HG02870 (cell line): ENCODE measurements around the gene MORC4.
"Not testable (repeated sequence)": the region's sequence is repeated elsewhere in the genome, so short reads cannot be mapped to it uniquely, and the experiment has no call there.

Source experiments
- ATAC-seq: cut with Tn5 transposase; IDR thresholded peaks from one replicate; pipeline ENCODE4 v1.9.1; 2021; ENCODE audit warnings: mild to moderate bottlenecking, moderate library complexity; ENCODE audit not compliant: unreplicated experiment

Gene MORC4

GRCh38 chrX:107000013-107000515, at the start of gene MORC4:
MORC4 (minus strand) TSS chrX:107000212; CDS start chrX:106999969, 243 bp downstream.
- peak; percentile 81 for ATAC-seq

GRCh38 chrX:107047622-107048021, 47.6 kb upstream of the MORC4 start:
- no peak for ATAC-seq

- ATAC-seq: no peak
Observed at GRCh38 chrX:107029752-107030151, 29.7 kb upstream of the MORC4 start.

- no peak for ATAC-seq
Observed at GRCh38 chrX:107025545-107025944, 25.5 kb upstream of the MORC4 start.

- ATAC-seq: no peak
Observed at GRCh38 chrX:107014936-107015335, 14.9 kb upstream of the MORC4 start.

GRCh38 chrX:107008034-107008433, 8.0 kb upstream of the MORC4 start:
- no peak for ATAC-seq

GRCh38 chrX:106999002-106999975, 723 bp downstream of the MORC4 start:
- ATAC-seq: peak; percentile 38

GRCh38 chrX:106997611-106998010, 2.4 kb downstream of the MORC4 start:
- ATAC-seq: no peak

- no peak for ATAC-seq
Observed at GRCh38 chrX:106995678-106996077, 4.3 kb downstream of the MORC4 start.

GRCh38 chrX:106987488-106987887, 12.5 kb downstream of the MORC4 start:
- no peak for ATAC-seq

- no peak for ATAC-seq
Observed at GRCh38 chrX:106980952-106981626, 18.9 kb downstream of the MORC4 start.

- no peak for ATAC-seq
Observed at GRCh38 chrX:106976416-106976815, 23.6 kb downstream of the MORC4 start.

GRCh38 chrX:106973433-106974149, 26.4 kb downstream of the MORC4 start:
- no peak for ATAC-seq

- ATAC-seq: no peak
Observed at GRCh38 chrX:106972896-106973295, 27.1 kb downstream of the MORC4 start.

GRCh38 chrX:106966547-106966946, 33.5 kb downstream of the MORC4 start:
- ATAC-seq: not testable (repeated sequence)

GRCh38 chrX:106964290-106964689, 35.7 kb downstream of the MORC4 start:
- no peak for ATAC-seq

- ATAC-seq: no peak
Observed at GRCh38 chrX:106963111-106963510, 36.9 kb downstream of the MORC4 start.

GRCh38 chrX:106959901-106960300, 40.1 kb downstream of the MORC4 start:
- ATAC-seq: no peak

GRCh38 chrX:106957856-106958255, 42.2 kb downstream of the MORC4 start:
- ATAC-seq: no peak

GRCh38 chrX:106955004-106955772, 44.8 kb downstream of the MORC4 start:
- no peak for ATAC-seq
